ENCODE measurements around the gene ATP6V0D1.

ATP6V0D1 gene

GRCh38 chr16:67419931-67420330 lies 61.0 kb downstream of the ATP6V0D1 start:
- no peak overlapping the region for H3K9ac ChIP-seq (ENCODE audit: low read length)
- DNase-seq, result no peak

GRCh38 chr16:67419502-67419901 lies 61.5 kb downstream of the ATP6V0D1 start:
- DNase-seq, result no peak
- Histone ChIP-seq H3K27ac (ENCODE audit: low read length) (no peak overlapping the region), H3K4me3 (ENCODE audit: low read length) (no peak overlapping the region), H4K20me1 (ENCODE audit: insufficient read depth, low read length) (no peaks in the 10 kb centered on the region), H3K4me1 (ENCODE audit: low read length) (0 out of 2 replicates have a peak, but pooled peaks cover 3% of the 10 kb centered on the region), H3K9me2 (replicated peaks; ENCODE audit: insufficient read depth, low read length) (no peaks in the 10 kb centered on the region), H3K9ac (ENCODE audit: low read length) (no peak overlapping the region), H3K79me2 (ENCODE audit: low read length) (no peaks in the 10 kb centered on the region), H3K27me3 (replicated peaks; ENCODE audit: insufficient read depth, low read length) (peaks cover 34% of the 10 kb centered on the region), H3K9me3 (replicated peaks; ENCODE audit: insufficient read depth, low read length) (no peaks in the 10 kb centered on the region), H3K4me2 (ENCODE audit: low read depth, low read length) (no peak overlapping the region), H3F3A (ENCODE audit: insufficient read depth, low read length) (no peaks in the 10 kb centered on the region; the same call in 1 of the 2 replicates), H3K36me3 (replicated peaks; ENCODE audit: insufficient read depth, low read length) (no peaks in the 10 kb centered on the region), H2AFZ (ENCODE audit: low read length) (no peak overlapping the region)
- TF ChIP-seq CTCF (IDR thresholded peaks at IDR 0.05; ENCODE audit: low read length), result no peak

More at GRCh38 chr16:67419931-67420330, 61.0 kb downstream of the ATP6V0D1 start:
- Histone ChIP-seq H3K9me3 (replicated peaks; ENCODE audit: insufficient read depth, low read length) (no peaks in the 10 kb centered on the region), H4K20me1 (ENCODE audit: insufficient read depth, low read length) (no peaks in the 10 kb centered on the region), H3K79me2 (ENCODE audit: low read length) (no peaks in the 10 kb centered on the region), H2AFZ (ENCODE audit: low read length) (no peak overlapping the region), H3K4me1 (ENCODE audit: low read length) (0 out of 2 replicates have a peak, but pooled peaks cover 3% of the 10 kb centered on the region), H3K4me3 (ENCODE audit: low read length) (no peak overlapping the region), H3K27ac (ENCODE audit: low read length) (no peak overlapping the region), H3K9me2 (replicated peaks; ENCODE audit: insufficient read depth, low read length) (no peaks in the 10 kb centered on the region), H3F3A (ENCODE audit: insufficient read depth, low read length) (no peaks in the 10 kb centered on the region), H3K4me2 (ENCODE audit: low read depth, low read length) (no peak overlapping the region), H3K36me3 (replicated peaks; ENCODE audit: insufficient read depth, low read length) (no peaks in the 10 kb centered on the region), H3K27me3 (replicated peaks; ENCODE audit: insufficient read depth, low read length) (peaks cover 37% of the 10 kb centered on the region)
- TF ChIP-seq CTCF (IDR thresholded peaks at IDR 0.05; ENCODE audit: low read length) (no peak), EZH2 (optimal IDR thresholded peaks at IDR 0.05; ENCODE audit: low read depth, low read length) (no peak), EZH2phosphoT487 (IDR thresholded peaks at IDR 0.05; ENCODE audit: low read length) (no peak)

DNA sequence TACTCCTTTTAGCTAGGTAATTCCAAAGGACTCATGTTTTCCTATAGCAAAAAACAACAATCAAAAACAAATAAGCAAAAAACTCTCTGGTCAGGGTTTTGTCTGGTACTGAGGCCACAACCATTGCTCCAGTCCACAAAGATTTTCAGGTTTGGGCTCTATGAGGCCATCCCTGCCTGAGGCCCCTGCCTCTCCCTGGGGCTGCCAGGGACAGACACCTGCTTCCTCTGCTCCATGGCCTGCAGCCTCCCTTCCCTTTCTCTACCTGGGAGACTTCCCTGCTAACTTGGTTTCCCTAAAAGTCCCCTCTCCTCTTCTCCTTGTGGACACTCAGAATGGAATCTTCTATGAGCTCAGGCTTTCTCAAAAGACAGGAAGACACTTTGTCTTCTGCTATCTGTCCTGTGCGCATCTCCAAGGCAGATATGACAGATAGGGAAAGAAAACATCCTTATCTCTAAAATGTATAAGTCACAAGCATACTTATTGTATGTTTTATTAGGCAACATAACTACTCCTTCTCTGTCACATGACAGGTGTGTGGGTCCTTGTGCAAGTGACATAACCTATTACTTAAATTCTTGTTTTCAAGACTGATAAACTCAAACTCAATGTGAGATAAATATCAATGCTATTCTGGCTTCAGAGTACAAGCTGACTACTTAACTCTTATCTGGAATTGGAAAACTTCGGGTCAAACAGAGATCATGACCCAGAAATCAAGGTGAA lies 63.5 kb downstream of the ATP6V0D1 start:
- Histone ChIP-seq H4K20me1 (ENCODE audit: insufficient read depth, low read length) (no peaks in the 10 kb centered on the region), H3K79me2 (ENCODE audit: low read length) (no peaks in the 10 kb centered on the region), H3F3A (ENCODE audit: insufficient read depth, low read length) (no peaks in the 10 kb centered on the region; the same call in 1 of the 2 replicates), H2AFZ (ENCODE audit: low read length) (no peak overlapping the region), H3K9me2 (replicated peaks; ENCODE audit: insufficient read depth, low read length) (no peaks in the 10 kb centered on the region), H3K9ac (ENCODE audit: low read length) (no peak overlapping the region), H3K9me3 (replicated peaks; ENCODE audit: insufficient read depth, low read length) (no peaks in the 10 kb centered on the region), H3K36me3 (replicated peaks; ENCODE audit: insufficient read depth, low read length) (no peaks in the 10 kb centered on the region), H3K4me1 (ENCODE audit: low read length) (0 out of 2 replicates have a peak, but pooled peaks cover 4% of the 10 kb centered on the region), H3K27me3 (replicated peaks; ENCODE audit: insufficient read depth, low read length) (peaks cover 27% of the 10 kb centered on the region), H3K4me2 (ENCODE audit: low read depth, low read length) (no peak overlapping the region), H3K4me3 (ENCODE audit: low read length) (no peak overlapping the region), H3K27ac (ENCODE audit: low read length) (no peak overlapping the region)
- no peak for DNase-seq
- TF ChIP-seq EZH2phosphoT487 (IDR thresholded peaks at IDR 0.05; ENCODE audit: low read length) (no peak), CTCF (IDR thresholded peaks at IDR 0.05; ENCODE audit: low read length) (no peak), EZH2 (optimal IDR thresholded peaks at IDR 0.05; ENCODE audit: low read depth, low read length) (no peak)
